ENCODE data around the gene AKT3. TPM values are rescaled to one million over a fixed set of nuclear protein-coding genes. Genes with fewer than 3 reads are reported as not detected.

The AKT3 gene
- total RNA-seq, 6 donors from 2014 or later, result 23.0 to 51.2 (median 46.8) TPM

- WGBS, 2 donors, result 83 to 88% methylated on average over 4 of the region's 4 CpGs
- H3K4me1 ChIP-seq, result peaks cover 6 to 30% (median 15%) of the 10 kb centered on the region in 4 donors
- H3K4me3 ChIP-seq, result no peak overlapping the region
- no peak for DNase-seq
- peak overlapping the region in 3 of 4 donors; percentile 47 to 70 (median 56) for H3K27ac ChIP-seq
- H3K27me3 ChIP-seq, result no peaks in the 10 kb centered on the region
- no peaks in the 10 kb centered on the region for H3K36me3 ChIP-seq
- ATAC-seq (ENCODE audit: low FRiP score in 2 of 2), result peak in 1 of 2 donors; percentile 59
- no peaks in the 10 kb centered on the region for H3K9me3 ChIP-seq
- TF ChIP-seq EP300 (IDR thresholded peaks at IDR 0.05) (no peak), POLR2A (IDR thresholded peaks at IDR 0.05) (no peak), CTCF (IDR thresholded peaks at IDR 0.05) (no peak), POLR2AphosphoS5 (IDR thresholded peaks at IDR 0.05) (no peak)
Measured at GRCh38 chr1:243727503-243728203, 122.4 kb downstream of the AKT3 start.

GRCh38 chr1:243726806-243727502, 123.1 kb downstream of the AKT3 start:
- Histone ChIP-seq H3K4me3 (no peak overlapping the region), H3K27me3 (no peaks in the 10 kb centered on the region), H3K4me1 (peaks cover 6 to 27% (median 15%) of the 10 kb centered on the region in 4 donors), H3K9me3 (no peaks in the 10 kb centered on the region), H3K27ac (peak overlapping the region in 2 of 4 donors; percentile 56 to 70), H3K36me3 (no peaks in the 10 kb centered on the region)
- DNase-seq (no peak), ATAC-seq (ENCODE audit: low FRiP score in 2 of 2) (peak in 1 of 2 donors; percentile 21)
- TF ChIP-seq CTCF (IDR thresholded peaks at IDR 0.05), result no peak
- TF ChIP-seq EP300 (IDR thresholded peaks at IDR 0.05), result no peak
- TF ChIP-seq POLR2A (IDR thresholded peaks at IDR 0.05), result no peak
- TF ChIP-seq POLR2AphosphoS5 (IDR thresholded peaks at IDR 0.05), result no peak
- WGBS, 2 donors, result 78 to 92% methylated on average over 2 of the region's 2 CpGs

GRCh38 chr1:243725846-243726245, 124.2 kb downstream of the AKT3 start:
- 85 to 90% methylated on average over 3 of the region's 3 CpGs for WGBS, 2 donors
- no peak overlapping the region for H3K4me3 ChIP-seq
- no peak for TF ChIP-seq POLR2AphosphoS5 (IDR thresholded peaks at IDR 0.05)
- TF ChIP-seq EP300 (IDR thresholded peaks at IDR 0.05), result no peak
- no peak for TF ChIP-seq POLR2A (IDR thresholded peaks at IDR 0.05)
- TF ChIP-seq CTCF (IDR thresholded peaks at IDR 0.05), result no peak
- H3K27me3 ChIP-seq, result no peaks in the 10 kb centered on the region
- H3K9me3 ChIP-seq, result no peaks in the 10 kb centered on the region
- H3K4me1 ChIP-seq, result peaks cover 3 to 16% (median 13%) of the 10 kb centered on the region in 4 donors
- H3K27ac ChIP-seq, result no peak overlapping the region
- ATAC-seq (ENCODE audit: low FRiP score in 2 of 2) (no peak), DNase-seq (no peak)
- H3K36me3 ChIP-seq, result no peaks in the 10 kb centered on the region

GRCh38 chr1:243725075-243725474, 125.0 kb downstream of the AKT3 start:
- ATAC-seq (ENCODE audit: low FRiP score in 2 of 2), result no peak
- H3K9me3 ChIP-seq, result no peaks in the 10 kb centered on the region
- H3K27me3 ChIP-seq, result no peaks in the 10 kb centered on the region
- no peak overlapping the region for H3K4me3 ChIP-seq
- H3K27ac ChIP-seq, result no peak overlapping the region
- H3K36me3 ChIP-seq, result no peaks in the 10 kb centered on the region
- peaks cover 0 to 10% (median 5%) of the 10 kb centered on the region in 4 donors for H3K4me1 ChIP-seq
- DNase-seq, result no peak
- TF ChIP-seq POLR2A (IDR thresholded peaks at IDR 0.05) (no peak), CTCF (IDR thresholded peaks at IDR 0.05) (no peak), POLR2AphosphoS5 (IDR thresholded peaks at IDR 0.05) (no peak), EP300 (IDR thresholded peaks at IDR 0.05) (no peak)
- 82 to 85% methylated on average over 3 of the region's 3 CpGs for WGBS, 2 donors

Measured in upper lobe of left lung (tissue), 6 donors.